GF-D8 (cell line): ENCODE results near the gene KLHL29.

Source experiments
- DNase-seq: peaks from one replicate; lab custom pipeline; 2025; lab: John Stamatoyannopoulos, UW

Gene KLHL29

GRCh38 chr2:23449413-23449812, 64.4 kb downstream of the KLHL29 start:
- no peak for DNase-seq

DNA sequence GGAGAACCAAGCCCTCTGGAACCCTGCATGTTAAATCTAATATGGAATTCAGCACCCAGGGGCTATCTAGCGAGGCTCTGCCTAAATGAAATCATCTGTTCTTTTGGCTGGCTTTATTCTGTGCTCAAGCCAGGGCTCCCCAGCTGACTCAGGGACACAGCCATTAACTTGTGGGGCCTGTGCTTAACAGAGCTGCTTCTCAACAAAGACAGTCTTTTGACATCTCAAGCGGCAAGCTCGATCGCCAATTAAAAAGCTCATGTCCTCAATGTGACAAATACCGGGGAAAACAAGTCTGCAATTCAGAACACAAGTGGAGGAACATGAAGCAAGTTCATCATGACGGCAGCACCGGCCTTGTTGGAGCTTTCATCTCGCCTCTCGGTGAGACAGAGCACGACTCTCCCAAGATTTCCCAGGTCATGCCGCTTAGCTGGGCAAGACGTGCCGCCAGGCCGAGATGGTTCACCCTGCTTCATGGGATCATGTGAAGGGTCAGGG, 64.9 kb downstream of the KLHL29 start:
- DNase-seq: no peak

DNA sequence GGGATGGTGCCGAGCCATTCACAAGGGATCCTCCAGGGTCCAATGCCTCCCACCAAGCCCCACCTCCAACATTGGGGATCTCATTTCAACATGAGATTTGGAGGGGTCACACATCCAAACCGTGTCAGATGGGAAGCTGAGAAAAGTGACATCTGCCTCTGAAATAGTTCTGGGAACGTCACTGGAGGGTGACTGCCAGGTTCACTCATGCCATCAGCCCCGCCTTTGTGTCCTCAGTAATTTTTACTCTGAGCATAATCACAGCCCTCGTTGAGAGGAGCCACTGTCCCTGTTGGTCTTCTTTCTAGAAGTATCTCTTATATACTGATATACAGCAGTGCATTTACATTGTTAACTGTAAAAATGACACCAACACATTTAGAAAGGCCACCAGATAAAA, 67.4 kb downstream of the KLHL29 start:
- DNase-seq: no peak

DNA sequence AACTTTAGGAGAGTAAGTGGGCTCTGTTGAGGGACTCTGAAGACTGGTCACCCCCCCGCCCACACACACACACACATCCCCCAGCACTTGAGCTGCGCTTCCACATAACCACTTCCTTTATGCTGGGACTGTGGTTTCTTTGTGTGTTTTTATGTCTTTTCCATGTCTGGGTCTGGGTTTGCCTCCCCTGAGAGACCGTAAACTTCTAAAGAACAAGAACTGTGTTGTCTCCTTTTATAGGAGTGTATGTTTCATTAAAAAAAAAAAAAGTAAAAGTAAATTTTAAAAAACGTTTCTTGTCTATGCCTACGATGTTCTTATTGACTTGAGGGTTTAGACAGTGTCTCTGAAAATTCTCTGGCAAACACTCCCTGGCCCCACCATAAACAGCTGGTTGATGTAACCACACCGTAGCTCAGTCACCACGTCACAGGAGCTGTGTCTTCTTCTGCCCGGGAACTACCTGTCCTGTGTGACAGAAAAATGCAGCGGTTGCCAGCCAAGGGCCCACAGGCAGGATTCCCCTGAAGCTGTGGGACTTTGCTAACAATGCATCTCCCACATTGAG, 68.0 kb downstream of the KLHL29 start:
- DNase-seq: peak; percentile 43

DNA sequence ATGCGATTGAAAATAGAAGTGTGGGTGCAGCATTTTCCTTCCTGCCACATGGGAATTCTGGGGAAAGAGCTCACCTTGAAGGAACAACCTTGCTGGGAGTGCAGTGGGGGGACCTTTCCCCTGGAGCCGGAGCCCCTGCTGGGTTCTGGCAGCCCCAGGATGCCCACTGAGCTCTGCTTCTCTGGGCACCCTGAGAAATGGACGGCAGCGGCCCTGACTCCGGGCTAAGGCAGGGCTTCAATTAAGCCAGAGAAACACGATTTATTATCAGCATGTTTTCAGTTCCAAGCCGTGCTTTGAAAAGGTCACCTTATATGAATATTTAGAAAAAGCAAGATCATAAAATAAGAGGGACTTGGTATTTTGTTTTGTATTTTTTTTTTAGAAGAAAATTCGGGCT, 68.5 kb downstream of the KLHL29 start:
- DNase-seq: no peak

DNA sequence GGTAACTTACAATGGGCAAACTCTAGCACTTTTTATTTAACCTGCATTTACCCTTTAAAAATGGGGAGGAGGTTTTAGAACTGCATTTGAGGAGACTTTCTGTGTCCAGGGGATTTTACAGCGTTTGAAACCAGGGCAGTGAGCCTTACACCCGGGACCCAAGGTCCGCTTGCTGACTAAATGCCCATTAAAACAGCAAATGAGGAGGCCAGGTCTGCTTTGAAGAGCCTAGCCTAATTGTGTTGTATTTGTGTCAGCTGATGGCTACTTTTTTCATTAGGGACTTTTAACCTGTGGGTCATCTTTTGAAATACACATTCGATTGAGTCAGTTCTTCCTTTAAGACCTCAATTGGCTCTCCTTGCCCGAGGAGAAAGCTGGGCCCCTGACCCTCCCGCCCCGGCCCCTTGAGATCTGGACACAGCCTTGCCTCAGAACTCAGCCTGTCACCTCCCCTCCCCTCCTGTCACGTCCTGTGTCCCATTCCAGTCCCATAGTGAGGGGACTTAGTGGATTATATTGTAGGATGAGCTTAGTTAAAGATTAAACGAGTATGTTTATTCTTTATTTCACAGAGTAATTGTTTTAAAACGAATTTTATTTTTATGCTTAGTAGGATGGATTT, 69.0 kb downstream of the KLHL29 start:
- DNase-seq: no peak

DNA sequence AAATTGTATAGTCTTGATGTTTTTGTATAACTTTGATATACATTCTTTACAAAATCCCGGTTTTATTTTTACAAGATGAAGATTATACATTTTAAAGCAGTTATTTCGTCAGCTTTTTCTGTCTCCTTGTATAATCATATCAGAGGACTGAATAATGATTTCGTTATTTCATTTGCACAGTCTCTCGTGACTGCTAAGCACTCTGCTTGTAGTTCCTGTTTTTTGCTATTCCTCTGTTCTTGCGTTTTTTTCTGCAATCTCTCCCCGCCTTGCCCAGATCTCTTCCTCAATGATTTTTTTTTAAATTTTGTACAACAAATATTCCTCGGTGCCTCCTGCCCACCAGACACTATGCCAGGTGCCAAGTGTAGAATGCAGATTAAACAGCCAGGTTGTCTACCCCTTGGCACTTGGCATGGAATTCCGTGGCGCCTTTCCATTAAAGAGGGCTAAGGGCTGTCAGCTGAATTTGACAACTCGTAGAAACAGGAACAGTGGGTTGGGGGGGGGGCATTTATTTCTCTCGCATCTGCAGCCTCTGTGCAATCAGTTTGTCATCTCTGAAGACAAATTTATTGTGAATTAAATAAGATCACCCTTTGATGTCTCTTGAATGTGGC, 69.6 kb downstream of the KLHL29 start:
- DNase-seq: peak; percentile 6

GRCh38 chr2:23456396-23456795, 71.4 kb downstream of the KLHL29 start:
- no peak for DNase-seq

DNA sequence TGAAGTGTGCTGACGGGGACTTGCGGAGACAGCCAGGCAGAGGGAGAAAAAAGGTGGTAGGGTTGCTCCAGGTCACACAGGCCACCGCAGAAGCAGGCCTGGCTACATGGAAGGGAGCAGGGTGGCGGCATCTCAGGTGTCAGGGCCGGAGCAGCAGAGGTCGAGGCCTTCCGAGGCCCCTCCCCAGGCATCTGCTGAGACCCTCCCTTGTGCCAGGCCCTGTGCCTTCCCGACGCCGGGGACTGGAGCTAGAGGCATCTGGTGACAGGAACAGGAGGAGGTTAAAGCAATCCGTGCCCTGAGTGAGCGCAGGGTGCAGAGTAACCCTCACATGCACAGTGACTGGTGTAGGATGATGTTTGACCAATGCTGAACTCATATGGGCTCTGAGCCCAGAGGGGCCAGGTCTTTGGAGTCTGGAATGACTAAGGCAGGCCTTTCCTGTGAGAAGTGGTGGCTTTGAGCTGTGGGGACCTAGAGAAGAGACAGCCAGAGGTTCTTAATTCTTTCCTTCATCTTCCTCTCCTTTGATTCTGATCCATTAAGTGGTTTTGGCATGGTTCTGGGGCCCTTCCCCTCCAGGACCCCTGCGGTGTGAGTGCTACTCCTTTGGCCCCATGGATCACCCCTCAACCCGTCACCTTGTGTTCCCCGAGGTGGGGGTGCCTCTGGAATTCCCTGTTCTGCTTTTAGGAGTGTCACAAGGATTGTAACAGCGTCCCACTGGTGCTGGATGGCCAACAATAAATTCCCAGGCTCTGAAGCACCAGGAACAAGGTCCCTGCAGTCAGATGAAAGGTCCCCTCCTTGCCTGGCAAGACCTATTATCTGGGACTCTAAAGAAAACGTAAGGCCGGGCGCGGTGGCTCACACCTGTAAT, 72.1 kb downstream of the KLHL29 start:
- DNase-seq: no peak

DNA sequence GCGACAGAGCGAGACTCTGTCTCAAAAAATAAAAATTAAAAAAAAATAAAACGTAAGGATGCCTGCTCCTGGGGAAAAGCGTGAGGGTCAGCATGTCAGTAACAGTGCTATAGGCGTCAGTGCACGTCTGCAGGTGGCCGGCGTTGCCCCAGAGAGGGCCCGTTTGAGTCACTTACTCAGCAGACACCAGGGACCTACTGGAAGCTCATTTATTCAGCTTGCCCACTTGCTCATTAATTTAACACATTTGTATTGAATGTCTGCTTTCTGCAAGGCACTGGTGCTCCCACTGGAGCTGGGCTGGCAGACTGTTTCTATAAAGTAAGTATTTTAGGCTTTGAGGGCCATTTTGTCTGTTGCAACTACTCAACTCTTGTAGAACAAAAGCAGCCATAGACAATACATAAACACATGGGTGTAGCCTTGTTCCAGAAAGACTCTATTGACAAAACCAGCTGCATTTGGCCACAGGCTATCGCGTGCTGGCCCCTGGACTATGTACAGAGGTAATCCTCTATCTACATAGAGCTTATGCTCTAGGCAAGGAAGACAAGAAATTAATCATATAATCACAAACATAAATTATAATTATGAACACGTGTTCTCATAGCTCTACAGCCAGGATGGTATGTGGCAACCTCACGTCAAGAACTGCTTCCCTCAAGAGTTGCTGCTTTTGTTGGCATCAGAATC, 73.2 kb downstream of the KLHL29 start:
- DNase-seq: no peak

- DNase-seq: no peak
These were observed 74.1 kb downstream of the KLHL29 start for GRCh38 chr2:23459032-23459431.

GRCh38 chr2:23460228-23460627, 75.2 kb downstream of the KLHL29 start:
- DNase-seq: no peak

- DNase-seq: no peak
These were observed 76.0 kb downstream of the KLHL29 start for GRCh38 chr2:23460993-23461392.

GRCh38 chr2:23464156-23464555, 79.2 kb downstream of the KLHL29 start:
- DNase-seq: no peak

- DNase-seq: no peak
These were observed 80.0 kb downstream of the KLHL29 start for GRCh38 chr2:23464905-23465537.

- no peak for DNase-seq
These were observed 81.0 kb downstream of the KLHL29 start for GRCh38 chr2:23465936-23466335.

DNA sequence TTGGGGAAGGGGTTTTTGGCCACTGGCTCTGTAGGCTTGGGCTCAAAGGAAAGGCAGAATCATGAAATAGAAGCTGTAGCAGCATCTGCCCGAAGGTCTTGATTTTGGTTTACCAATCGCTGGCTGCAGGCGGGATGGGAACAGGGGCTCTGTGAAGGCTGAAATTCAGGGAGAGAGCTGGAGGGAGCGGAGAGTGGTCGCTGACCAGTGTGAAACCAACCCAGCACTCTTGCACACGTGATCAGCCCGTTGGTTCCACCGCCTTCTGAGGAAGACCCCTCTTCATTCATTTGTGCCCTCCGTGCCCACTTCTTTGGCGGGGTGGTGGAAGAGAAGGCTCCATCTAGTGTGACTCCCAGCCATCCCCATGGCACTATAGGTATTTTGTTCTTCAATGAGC, 82.6 kb downstream of the KLHL29 start:
- no peak for DNase-seq

GRCh38 chr2:23468474-23469141, 83.6 kb downstream of the KLHL29 start:
- no peak for DNase-seq

GRCh38 chr2:23469142-23469540, 84.2 kb downstream of the KLHL29 start:
- no peak for DNase-seq

DNA sequence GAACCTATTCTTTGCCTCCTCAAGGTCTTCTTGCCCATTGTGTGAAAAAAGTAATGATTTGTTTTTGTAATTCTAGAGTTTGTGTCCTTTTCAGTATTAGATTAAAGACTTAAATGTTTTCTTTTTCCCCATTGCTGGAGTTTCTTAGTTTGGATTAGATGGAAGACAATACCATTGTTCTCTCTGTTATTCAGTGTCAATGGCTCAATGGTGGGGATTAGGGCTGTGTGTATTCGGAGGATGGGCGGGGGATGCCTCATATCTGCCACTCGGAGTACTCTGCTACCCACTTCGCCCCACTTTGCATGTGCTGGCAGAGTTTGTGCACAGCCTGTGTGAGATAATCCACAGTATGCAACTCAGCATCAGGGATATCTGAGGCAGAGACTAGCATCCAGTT, 90.1 kb downstream of the KLHL29 start:
- no peak for DNase-seq

DNA sequence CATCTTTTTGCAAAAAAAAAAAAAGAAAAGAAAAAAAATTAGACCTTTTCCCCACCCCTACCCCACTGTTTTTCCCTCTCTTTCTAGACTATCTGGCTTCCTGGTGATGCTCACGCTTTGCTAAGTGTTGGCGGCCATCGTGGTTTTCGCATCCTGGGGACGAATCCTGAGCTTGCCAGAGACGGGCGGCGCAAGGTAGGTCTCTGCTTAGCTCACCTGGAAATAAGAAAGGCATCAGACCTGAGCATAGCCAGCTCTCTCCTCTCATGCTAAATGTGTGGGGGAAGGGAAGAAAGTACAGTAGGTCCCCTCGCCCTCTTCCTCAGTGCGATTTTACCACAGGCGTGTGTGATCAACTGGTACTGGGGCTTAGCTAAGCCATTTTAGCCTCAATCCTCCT, 90.5 kb downstream of the KLHL29 start:
- no peak for DNase-seq
